ENCODE measurements around the gene TM7SF2. TPM values are rescaled to one million over a fixed set of nuclear protein-coding genes. Genes with fewer than 3 reads are reported as not detected.

TM7SF2 gene
- total and polyA plus RNA-seq, 2 of the 13 experiments (the other 11 are each of a cell fraction or from before 2014, with no cell fraction given): 56.0 to 66.9 TPM

GRCh38 chr11:65109231-65110198 lies 2.2 kb upstream of the TM7SF2 start:
- no peak for FAIRE-seq
- WGBS (ENCODE audit: low lambda C conversion rate): 95% methylated on average over 26 of the region's 36 CpGs
- BruUV-seq (replicated peaks): no TSS peak
- Histone ChIP-seq H3K4me3 (replicated peaks in 1 of 3; ENCODE audit: insufficient read depth in 1 of 3, low read depth in 2 of 3, low read length in 3 of 3) (no peak overlapping the region), H3K27me3 (ENCODE audit: control insufficient read depth in 1 of 2, insufficient read depth in 2 of 2, low read length in 2 of 2) (no peaks in the 10 kb centered on the region), H3K9ac (ENCODE audit: insufficient read depth, low read depth, low read length) (no peak overlapping the region), H3K4me2 (ENCODE audit: low read depth, low read length) (no peak overlapping the region), H3K36me3 (replicated peaks in 1 of 2; ENCODE audit: control insufficient read depth in 1 of 2, insufficient read depth in 2 of 2, low read length in 2 of 2) (peaks cover 7 to 25% of the 10 kb centered on the region in 2 experiments; a peak in 3 of 5 replicates), H3K9me3 (ENCODE audit: low read length) (no peaks in the 10 kb centered on the region), H3K79me2 (ENCODE audit: insufficient read depth, low read length) (peaks cover 7% of the 10 kb centered on the region), H2AFZ (ENCODE audit: low read length) (no peak overlapping the region), H3K27ac (ENCODE audit: extremely low read length, insufficient read depth, low read length) (no peak overlapping the region), H3K4me1 (ENCODE audit: insufficient read depth, low read length) (peaks cover 24% of the 10 kb centered on the region), H4K20me1 (ENCODE audit: insufficient read depth, low read length) (no peaks in the 10 kb centered on the region)
- ChIA-PET CTCF (ENCODE audit: low intra/inter-chr PET ratio, low total read pairs) (interaction anchor here (1.4 to 1.5 kb wide), 2 partner anchors 71 to 144 kb away, joined by 4 to 9 read pairs; no protein-coding TSS in a partner anchor), POLR2A (interaction anchor here (0.8 to 5.0 kb wide), 11 partner anchors 10 to 331 kb away, joined by 3 to 86 read pairs (median 9); partner anchors contain the start of genes BATF2, CAPN1, DPF2 and FAU)
- TF ChIP-seq AGO2 (optimal IDR thresholded peaks at IDR 0.05; ENCODE audit: low read depth, low read length): peak; percentile 87
- 0 out of 2 replicates have a peak, but pooled peaks have one; percentile 45 for TF ChIP-seq POLR2AphosphoS2 (IDR thresholded peaks at IDR 0.05; ENCODE audit: low read depth, low read length)
- 0 out of 2 replicates have a peak, but pooled peaks have one; percentile 9 for TF ChIP-seq KDM2A (CRISPR knock-in tag; IDR thresholded peaks at IDR 0.05; ENCODE audit: borderline replicate concordance, low read depth)
- 0 out of 2 replicates have a peak, but pooled peaks have one; percentile 2 for TF ChIP-seq ETV5 (CRISPR knock-in tag; IDR thresholded peaks at IDR 0.05; ENCODE audit: borderline replicate concordance)
- TF ChIP-seq SNAI1 (CRISPR knock-in tag; IDR thresholded peaks at IDR 0.05; ENCODE audit: borderline replicate concordance): no peak
- no peak for TF ChIP-seq ZFP36L1 (CRISPR knock-in tag; IDR thresholded peaks at IDR 0.05)
- no peak for TF ChIP-seq ZNF724P (CRISPR knock-in tag; IDR thresholded peaks at IDR 0.05; ENCODE audit: borderline replicate concordance)
- in situ Hi-C loops (cut with HindIII; ENCODE audit: extremely low pct_ligation_motif_present, low pct_unique_long_range_greater_than_20kb): loop anchor here (5.0 kb wide), 1 partner anchor 73 kb away; the partner anchor contains the start of gene CAPN1
- no peak for ATAC-seq
- DNase-seq (ENCODE audit: low spot score): no peak
- intact Hi-C loops (cut with micrococcal nuclease; ENCODE audit: unreplicated experiment): loop anchor here (2.0 kb wide), 1 partner anchor 13 kb away; the partner anchor contains the start of gene VPS51

Data from HepG2 (cell line).